Transverse colon (tissue), 4 donors: ENCODE results near the gene GADD45B.

ENCODE experiments used
- EP300 ChIP-seq: sonication (generic); formaldehyde crosslinking; IDR thresholded peaks from one replicate; pipeline ENCODE4 v1.6.1; 2017; ENCODE audit warnings: antibody characterized with exemption, low read depth
- POLR2A ChIP-seq: fragments of 450-650 bp; IDR thresholded peaks from one replicate; pipeline ENCODE4 v1.6.1; 2016; ENCODE audit warnings: antibody characterized with exemption, mild to moderate bottlenecking, moderate library complexity
- POLR2AphosphoS5 ChIP-seq, 3 donors: sonication (generic); formaldehyde crosslinking; IDR thresholded peaks; one replicate each; pipeline ENCODE4 v1.6.1; 2016; ENCODE audit warnings: antibody characterized with exemption in 3 of 3
- TF ChIP-seq, protein P1 (sequence below), 5 experiments: fragments of 200-600 bp in 3 of 5; fragments of 450-650 bp in 2 of 5; sonication (generic) in 3 of 5; IDR thresholded peaks; 1 replicate in 2 of 5; 2 replicates in 3 of 5; pipeline ENCODE4 v1.5.1; 2016 to 2017; ENCODE audit warnings: antibody characterized with exemption in 5 of 5, inconsistent platforms in 3 of 5, mild to moderate bottlenecking in 2 of 5, moderate library complexity in 1 of 5

DNA sequence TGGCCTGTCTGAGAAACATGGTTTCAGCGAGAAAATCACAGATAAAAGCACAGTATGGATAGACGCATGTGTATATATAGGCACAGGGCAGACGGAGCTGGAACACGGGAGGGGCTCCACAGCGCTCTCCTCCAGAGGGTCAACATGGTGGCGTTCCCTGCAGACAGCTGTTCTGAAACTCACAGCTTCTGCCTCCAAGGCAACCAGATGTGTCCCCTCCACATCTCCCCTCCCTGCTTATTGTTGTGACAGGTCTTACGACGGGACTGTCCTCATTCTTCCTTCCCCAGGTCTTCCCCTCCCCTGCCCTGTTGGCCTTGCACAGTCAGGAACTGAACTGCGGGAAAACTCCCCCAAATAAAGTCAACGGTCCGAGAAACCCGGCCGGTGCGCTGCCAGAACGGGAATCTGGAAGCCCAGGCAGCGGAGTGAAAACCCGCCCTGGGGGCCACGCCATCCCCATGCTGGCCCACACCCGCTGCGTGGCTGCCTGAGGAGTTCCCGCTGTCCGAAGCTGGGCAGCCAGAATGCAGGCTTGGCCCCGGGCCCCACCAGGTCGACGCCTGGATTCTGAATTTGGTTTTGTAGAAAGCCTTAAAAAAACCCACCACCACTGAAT lies 45.9 kb upstream of the GADD45B start:
- TF ChIP-seq POLR2A (no peak), POLR2AphosphoS5 (IDR thresholded peaks at IDR 0.05) (no peak), EP300 (no peak)
- TF ChIP-seq, protein P1, sequence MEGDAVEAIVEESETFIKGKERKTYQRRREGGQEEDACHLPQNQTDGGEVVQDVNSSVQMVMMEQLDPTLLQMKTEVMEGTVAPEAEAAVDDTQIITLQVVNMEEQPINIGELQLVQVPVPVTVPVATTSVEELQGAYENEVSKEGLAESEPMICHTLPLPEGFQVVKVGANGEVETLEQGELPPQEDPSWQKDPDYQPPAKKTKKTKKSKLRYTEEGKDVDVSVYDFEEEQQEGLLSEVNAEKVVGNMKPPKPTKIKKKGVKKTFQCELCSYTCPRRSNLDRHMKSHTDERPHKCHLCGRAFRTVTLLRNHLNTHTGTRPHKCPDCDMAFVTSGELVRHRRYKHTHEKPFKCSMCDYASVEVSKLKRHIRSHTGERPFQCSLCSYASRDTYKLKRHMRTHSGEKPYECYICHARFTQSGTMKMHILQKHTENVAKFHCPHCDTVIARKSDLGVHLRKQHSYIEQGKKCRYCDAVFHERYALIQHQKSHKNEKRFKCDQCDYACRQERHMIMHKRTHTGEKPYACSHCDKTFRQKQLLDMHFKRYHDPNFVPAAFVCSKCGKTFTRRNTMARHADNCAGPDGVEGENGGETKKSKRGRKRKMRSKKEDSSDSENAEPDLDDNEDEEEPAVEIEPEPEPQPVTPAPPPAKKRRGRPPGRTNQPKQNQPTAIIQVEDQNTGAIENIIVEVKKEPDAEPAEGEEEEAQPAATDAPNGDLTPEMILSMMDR (IDR thresholded peaks at IDR 0.05) = no peak
